DMS153 treated with DMSO at 0.1 percent for 48 hours (cell line): ENCODE results near the gene SRSF3.
"Not testable (repeated sequence)": the region's sequence is repeated elsewhere in the genome, so short reads cannot be mapped to it uniquely, and the experiment has no call there.

Experiments
- DNase-seq: peaks from one replicate; lab custom pipeline; 2025; ENCODE audit not compliant: unreplicated experiment; lab: John Stamatoyannopoulos, UW

SRSF3 gene

DNA sequence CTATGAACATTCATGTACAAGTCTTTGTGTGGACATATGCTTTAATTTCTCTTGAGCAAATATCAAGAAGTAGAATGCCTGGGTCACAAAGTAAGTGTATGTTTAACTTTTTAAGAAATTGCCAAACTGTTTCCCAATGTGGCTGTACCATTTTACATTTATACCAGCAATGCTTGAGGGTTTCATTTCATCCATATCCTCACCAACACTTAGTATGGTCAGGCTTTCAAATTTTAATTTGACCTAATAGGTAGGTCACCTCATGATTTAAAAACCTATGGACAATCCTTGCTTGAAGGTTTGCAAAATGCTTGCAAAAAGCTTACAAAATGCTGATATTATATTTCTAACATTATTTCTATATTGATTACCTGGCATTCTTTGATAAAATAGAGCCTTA lies 19.5 kb upstream of the SRSF3 start:
- DNase-seq: no peak

DNA sequence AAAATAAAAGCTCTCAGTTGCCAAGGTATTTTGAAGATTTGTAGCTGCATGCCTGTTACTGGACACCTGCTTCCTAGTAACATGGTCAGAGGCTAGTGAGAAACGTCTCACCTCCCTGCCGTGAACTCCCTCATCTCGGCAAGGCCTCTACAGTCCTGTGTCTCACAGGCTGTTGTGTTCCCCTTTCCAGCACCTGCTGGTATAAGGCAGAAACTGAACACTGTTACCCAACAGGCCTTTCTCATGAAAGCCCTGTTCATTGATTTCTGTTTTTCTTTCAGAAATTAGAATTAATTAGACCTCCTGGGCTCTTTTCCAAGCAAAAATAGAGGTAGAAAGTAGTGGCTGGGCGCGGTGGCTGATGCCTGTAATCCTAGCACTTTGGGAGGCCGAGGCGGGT lies 17.6 kb upstream of the SRSF3 start:
- DNase-seq: no peak

DNA sequence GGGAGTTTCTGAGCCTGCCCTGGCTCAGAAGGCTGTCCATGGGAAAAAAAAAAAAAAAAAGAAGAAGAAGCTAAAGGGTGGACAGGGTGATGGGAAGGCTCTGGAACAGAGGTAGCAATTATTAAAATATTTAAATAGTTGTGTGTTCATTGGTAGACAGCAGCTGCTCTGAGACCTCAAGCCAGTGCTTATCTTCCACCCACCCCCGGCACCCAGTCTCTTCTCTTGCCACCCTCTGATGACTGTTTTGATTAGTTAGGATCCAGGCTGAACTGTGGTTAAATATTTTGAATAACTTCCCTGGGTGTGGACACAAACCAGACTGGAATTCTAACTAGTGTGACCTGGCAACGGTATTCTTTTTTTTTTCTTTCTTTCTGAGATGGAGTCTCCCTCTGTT lies 16.9 kb upstream of the SRSF3 start:
- DNase-seq: no peak

DNA sequence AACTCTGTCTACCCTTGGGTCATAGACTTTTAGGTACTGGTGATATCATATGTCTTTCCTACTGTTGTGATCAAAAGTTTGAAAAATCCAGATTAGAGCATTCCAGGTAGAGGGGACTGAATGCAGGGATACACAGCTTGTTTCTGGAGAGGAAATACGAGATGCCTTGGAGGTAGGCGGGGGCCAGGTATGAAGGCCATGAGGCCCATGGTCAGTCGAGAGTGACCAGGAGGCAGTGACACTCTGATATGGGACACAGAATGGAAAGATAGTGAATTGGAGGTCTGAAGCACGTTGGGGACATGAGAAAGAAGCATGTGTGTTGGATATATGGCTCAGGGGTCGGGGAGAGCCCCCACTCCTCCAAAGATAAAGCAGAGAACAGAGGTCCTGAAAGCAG lies 16.1 kb upstream of the SRSF3 start:
- no peak for DNase-seq

GRCh38 chr6:36578431-36578830 lies 15.7 kb upstream of the SRSF3 start:
- DNase-seq: no peak

DNA sequence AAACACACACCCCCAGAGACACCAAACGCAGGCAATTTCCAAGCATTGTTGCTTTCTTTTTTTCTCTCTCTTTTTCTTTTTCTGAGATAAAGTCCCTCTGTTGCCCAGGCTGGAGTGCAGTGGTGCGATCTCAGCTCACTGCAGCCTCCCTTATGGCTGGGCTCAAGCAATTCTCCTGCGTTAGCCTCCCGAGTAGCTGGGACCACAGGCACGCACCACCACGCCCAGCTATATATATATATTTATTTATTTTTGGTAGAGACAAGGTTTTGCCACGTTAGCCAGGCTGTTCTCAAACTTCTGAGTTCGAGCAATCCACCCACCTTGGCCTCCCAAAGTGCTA lies 14.0 kb upstream of the SRSF3 start:
- DNase-seq: no peak

GRCh38 chr6:36581716-36582115 lies 12.4 kb upstream of the SRSF3 start:
- no peak for DNase-seq

DNA sequence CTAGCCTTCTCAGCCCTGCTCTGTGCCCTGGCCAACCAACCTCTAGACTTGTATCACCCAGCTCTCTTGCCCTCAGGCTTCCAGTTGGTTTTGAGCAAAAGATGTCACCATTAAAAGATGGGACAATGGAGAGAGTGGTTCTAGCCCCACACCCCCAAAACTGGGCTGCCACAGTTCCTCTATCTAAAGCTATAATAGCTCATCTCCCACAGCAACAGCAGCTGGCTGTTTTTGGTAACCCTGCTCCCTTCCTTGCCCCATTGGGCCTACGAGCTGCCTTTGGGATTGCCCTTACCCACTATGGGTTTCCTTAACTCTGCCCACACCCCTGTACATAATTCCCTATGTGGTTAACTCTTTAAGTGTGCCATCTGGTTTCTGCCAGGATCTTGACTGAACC lies 7.6 kb upstream of the SRSF3 start:
- no peak for DNase-seq

DNA sequence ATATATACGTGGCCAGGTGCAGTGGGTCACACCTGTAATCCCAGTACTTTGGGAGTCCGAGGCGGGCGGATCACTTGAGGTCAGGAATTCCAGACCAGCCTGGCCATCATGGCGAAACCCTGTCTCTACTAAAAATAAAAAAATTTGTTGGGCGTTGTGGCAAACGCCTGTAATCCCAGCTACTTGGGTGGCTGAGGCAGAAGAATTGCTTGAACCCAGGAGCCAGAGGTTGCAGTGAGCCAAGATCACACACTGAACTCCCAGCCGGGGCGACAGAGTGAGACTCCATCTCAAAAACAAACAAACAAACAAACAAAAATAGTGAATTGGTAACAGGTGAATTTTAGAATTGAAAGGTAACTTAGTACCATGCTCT lies 5.1 kb upstream of the SRSF3 start:
- DNase-seq: not testable (repeated sequence)

- no peak for DNase-seq
These were observed 3.9 kb upstream of the SRSF3 start for GRCh38 chr6:36590237-36590636.

GRCh38 chr6:36592221-36592655 lies 1.9 kb upstream of the SRSF3 start:
- DNase-seq: no peak

GRCh38 chr6:36593569-36594028 lies 563 bp upstream of the SRSF3 start:
- peak; percentile 18 for DNase-seq

DNA sequence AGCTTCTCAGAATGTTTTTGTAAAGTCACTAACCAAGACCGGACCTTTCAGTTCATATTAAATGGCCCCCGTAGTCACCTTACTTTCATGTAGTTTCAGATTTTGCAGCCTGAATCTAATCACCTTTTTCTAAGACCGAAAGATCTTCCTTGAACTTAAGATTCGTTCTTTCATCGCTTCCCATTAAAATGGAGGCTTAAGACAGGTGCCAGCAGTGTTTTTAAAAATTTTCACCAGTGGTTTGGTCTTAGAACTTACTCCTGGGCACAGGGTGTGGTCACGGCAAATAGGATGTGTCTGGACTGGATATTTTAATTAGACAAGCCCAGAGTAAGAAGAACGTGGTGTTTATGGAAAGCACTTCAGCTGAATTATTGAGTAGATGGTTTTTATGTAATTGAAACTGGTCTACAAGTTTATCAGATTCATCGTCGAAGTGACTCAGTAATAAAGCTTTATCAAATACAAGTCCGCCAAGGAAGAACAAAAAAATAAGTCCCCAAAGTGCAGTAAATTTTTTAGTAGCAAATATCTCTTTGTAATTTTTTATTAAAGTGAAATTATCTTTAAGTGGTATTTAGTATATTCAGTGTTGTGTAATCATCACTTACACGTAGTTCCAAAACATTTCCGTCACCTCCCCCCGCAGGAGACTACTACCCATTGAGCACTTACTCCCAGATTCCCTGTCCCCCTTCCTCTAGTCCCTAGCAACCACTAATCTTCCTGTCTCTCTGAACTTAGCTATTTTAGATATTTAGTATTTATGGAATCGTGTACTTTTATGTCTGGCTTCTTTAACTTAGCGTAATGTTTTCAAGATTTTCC lies 868 bp downstream of the SRSF3 start:
- no peak for DNase-seq

- DNase-seq: no peak
These were observed 2.2 kb downstream of the SRSF3 start for GRCh38 chr6:36596356-36596755.

DNA sequence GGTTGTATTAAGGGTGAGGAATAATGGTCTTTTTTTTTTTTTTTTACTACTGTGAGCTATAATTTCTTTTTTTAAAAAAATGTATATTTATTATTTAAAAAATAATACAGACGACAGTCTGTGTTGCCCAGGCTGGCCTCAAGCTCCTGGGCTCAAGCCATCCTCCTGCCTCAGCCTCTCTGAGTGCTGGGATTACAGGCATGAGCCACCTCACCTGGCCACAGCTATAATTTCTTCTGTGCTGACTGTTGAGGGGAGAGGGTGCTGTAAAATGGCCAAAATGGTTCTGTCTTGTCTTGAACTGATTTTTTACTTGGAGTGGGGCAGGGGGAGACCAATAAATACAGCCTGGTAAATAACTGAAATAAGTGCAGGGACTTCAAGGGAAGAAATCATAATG lies 3.6 kb downstream of the SRSF3 start:
- no peak for DNase-seq

DNA sequence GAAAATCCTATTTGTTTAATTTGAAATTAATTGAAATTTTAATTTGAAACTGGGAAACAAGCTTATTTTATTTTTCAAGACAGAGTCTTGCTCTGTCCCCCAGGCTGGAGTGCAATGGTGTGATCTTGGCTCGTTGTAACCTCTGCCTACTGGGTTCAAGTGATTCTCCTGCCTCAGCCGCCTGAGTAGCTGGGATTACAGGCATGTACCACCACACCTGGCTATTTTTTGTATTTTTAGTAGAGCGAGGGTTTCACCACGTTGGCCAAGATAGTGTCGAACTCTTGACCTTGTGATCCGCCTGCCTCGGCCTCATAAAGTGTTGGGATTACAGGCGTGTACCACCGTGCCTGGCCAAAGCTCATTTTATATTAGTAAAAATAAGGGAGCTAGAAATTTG lies 4.2 kb downstream of the SRSF3 start:
- no peak for DNase-seq

- DNase-seq: no peak
These were observed 4.7 kb downstream of the SRSF3 start for GRCh38 chr6:36598739-36599318.

DNA sequence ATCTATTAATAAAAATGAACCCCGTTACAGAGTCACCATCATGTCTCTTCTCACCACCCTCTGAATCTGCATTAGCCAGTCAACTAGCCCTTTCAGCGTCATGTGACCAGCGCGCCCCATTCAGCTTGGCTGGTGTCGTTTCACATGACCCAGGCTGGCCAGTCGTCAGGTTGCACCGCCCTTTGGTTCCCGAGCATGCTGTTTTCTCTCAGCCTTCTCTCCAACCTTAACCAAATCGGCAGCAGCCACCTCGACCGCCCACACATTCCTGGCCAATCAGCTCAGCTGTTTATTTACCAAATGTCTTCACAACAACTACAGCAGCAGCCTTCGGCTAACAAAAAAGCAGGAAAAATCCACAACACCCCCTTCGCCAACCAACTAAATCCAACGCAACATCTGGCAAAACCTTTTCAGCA lies 5.6 kb downstream of the SRSF3 start:
- no peak for DNase-seq

- DNase-seq: no peak
These were observed 6.5 kb downstream of the SRSF3 start for GRCh38 chr6:36600564-36601146.

- not testable (repeated sequence) for DNase-seq
These were observed 7.7 kb downstream of the SRSF3 start for GRCh38 chr6:36601818-36602217.

DNA sequence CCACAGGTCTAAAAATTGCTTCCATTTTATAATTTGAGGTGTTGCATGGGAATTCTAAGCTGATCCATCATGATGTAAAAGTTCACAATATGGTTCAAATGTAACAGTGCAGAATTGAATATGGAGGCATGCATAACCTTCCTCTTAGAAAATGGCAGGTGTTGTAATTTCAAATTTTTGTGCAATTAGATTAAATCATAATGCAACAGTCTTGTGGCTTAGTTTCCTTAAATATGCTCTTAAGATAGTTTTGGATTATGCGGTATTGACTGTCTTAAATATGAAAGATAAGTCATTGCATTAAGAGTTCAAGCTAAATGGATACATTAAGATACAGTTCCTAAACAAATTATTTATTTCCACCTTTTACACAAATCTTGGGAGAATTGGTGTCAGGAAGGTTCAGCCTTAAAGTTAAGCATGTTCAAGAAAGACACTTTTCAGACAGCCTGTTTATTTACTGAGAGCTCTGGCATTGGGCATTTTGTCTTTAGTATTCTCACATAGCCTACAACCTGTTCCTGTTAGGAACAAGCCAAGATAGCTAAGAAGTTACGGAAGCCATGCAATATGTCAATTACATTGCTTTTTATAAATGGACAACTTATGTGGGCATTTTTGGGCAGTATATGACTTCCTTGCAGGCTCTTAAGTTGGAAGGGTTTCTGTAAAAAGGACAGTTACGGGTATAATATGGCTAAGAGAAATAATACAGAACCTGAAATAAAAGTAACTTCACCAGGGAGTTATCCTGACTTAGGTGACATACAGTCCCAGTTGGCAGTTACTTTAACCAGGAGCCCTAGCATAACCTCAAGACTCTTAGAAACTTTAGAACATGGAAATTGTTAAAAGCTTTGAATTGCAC lies 9.3 kb downstream of the SRSF3 start:
- no peak for DNase-seq
